Raji (cell line): Measurements from ENCODE around the gene ZNF236.

Source experiments
- POLR2A ChIP-seq: IDR thresholded peaks from 2 replicates; pipeline ENCODE4 v1.6.1; 2011; ENCODE audit warnings: low read depth, low read length, control low read depth; ENCODE audit not compliant: insufficient read depth

Gene ZNF236

GRCh38 chr18:76839086-76839794 is 16.9 kb downstream of the ZNF236 start:
- no peak for TF ChIP-seq POLR2A

- TF ChIP-seq POLR2A = no peak
Measured at GRCh38 chr18:76842837-76843530, 20.6 kb downstream of the ZNF236 start.

GRCh38 chr18:76844144-76844543 is 21.8 kb downstream of the ZNF236 start:
- TF ChIP-seq POLR2A = no peak

- no peak for TF ChIP-seq POLR2A
Measured at GRCh38 chr18:76844742-76845477, 22.6 kb downstream of the ZNF236 start.

GRCh38 chr18:76846217-76846616 is 23.9 kb downstream of the ZNF236 start:
- TF ChIP-seq POLR2A = no peak

- no peak for TF ChIP-seq POLR2A
Measured at GRCh38 chr18:76847916-76848315, 25.6 kb downstream of the ZNF236 start.

GRCh38 chr18:76850112-76850511 is 27.8 kb downstream of the ZNF236 start:
- TF ChIP-seq POLR2A = no peak

GRCh38 chr18:76855594-76855993 is 33.2 kb downstream of the ZNF236 start:
- no peak for TF ChIP-seq POLR2A

- TF ChIP-seq POLR2A = no peak
Measured at GRCh38 chr18:76857476-76857875, 35.1 kb downstream of the ZNF236 start.

GRCh38 chr18:76859474-76860339 is 37.4 kb downstream of the ZNF236 start:
- TF ChIP-seq POLR2A = no peak

GRCh38 chr18:76860411-76860810 is 38.1 kb downstream of the ZNF236 start:
- no peak for TF ChIP-seq POLR2A

- no peak for TF ChIP-seq POLR2A
Measured at GRCh38 chr18:76866666-76867065, 44.3 kb downstream of the ZNF236 start.

GRCh38 chr18:76873311-76873710 is 51.0 kb downstream of the ZNF236 start:
- TF ChIP-seq POLR2A = no peak

GRCh38 chr18:76873713-76874112 is 51.4 kb downstream of the ZNF236 start:
- no peak for TF ChIP-seq POLR2A
